Activated naive CD8-positive, alpha-beta T cell treated with anti-CD3 and anti-CD28 coated beads, Interleukin-2, amount 10 ng/mL, durations not matched to agents 7 days and 5 days (primary cell): ENCODE results near the gene NRGN. TPM values are rescaled to one million over a fixed set of nuclear protein-coding genes. Genes with fewer than 3 reads are reported as not detected.

Source experiments
- ATAC-seq: fragments of 150-1000 bp; cut with Tn5 transposase; one replicate; pipeline ENCODE4 v1.10.0; 2021; ENCODE audit warnings: low read depth, moderate library complexity
- POLR2A ChIA-PET: fragments of 350-600 bp; sonication (Branson Sonifier 250); formaldehyde crosslinking; loops from one replicate; lab custom pipeline; 2021; ENCODE audit warnings: antibody characterized with exemption; lab: Charles Lee
- DNase-seq: peaks from one replicate; pipeline ENCODE4 v3.0.0; 2021
- H3K27ac Mint-ChIP-seq: one replicate; pipeline ENCODE4 v1.8.0; 2022; ENCODE audit warnings: mild to moderate bottlenecking, mixed read lengths
- H3K27me3 Mint-ChIP-seq: one replicate; pipeline ENCODE4 v1.8.0; 2022; ENCODE audit warnings: mild to moderate bottlenecking, moderate library complexity, mixed read lengths
- H3K36me3 Mint-ChIP-seq: one replicate; pipeline ENCODE4 v1.8.0; 2021; ENCODE audit warnings: mild to moderate bottlenecking, mixed read lengths
- H3K4me1 Mint-ChIP-seq: one replicate; pipeline ENCODE4 v1.8.0; 2021; ENCODE audit warnings: mixed read lengths
- H3K4me3 Mint-ChIP-seq: one replicate; pipeline ENCODE4 v1.8.0; 2022; ENCODE audit warnings: mild to moderate bottlenecking, moderate library complexity, mixed read lengths
- H3K9me3 Mint-ChIP-seq: one replicate; pipeline ENCODE4 v1.8.0; 2021; ENCODE audit warnings: mixed read lengths
- total RNA-seq, 2 experiments: library from RNA; stranded (reverse); gene quantifications; one replicate each; pipeline ENCODE4 v1.2.3, GENCODE V29; 2021

NRGN gene
- total RNA-seq, result 1 to 10 TPM; 4.0 to 5.3 TPM

DNA sequence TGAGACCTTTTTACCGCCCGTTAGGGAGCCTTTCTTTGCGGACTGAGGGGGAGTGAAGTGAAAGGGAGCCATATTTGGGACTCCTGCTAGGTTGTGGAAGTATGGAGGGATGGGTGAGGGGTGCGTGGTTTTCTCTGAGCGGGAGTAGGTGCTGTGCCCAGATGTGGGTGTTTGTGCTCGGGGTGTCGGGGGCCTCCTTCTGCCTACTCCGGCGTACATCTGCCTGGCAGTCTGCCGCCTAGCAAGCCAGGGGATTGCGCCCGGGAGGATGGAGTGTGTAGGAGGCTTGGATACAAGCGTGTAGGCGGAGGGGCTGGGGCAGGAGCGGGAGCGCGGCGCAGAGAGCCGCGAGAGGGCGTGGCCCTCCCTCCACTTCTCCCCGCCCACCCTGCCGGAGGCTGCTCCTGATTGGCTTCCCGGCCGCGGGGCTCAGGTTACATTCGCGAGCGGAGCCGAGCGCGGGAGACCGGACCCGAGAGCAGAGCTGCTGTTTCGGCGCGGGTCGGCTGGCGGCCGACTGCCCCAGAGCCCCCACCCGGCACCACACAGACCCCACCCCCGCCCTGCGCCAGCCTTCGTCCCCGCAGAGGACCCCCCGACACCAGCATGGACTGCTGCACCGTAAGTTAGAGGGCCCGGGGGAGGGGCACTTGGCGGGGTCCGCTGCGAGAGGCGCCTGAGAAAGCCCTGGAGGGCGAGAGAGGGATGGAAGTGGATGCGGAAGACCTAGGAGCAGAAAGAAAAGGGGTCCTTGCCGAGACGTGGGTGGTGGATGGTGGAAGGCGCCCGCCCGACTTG is at the start of gene NRGN:
TSS of gene NRGN (plus strand) at position 464 of the 798 bp plus-strand sequence. CDS start at position 607, 143 bp downstream.
- POLR2A ChIA-PET, result interaction anchor here (0.6 to 2.4 kb wide), 3 partner anchors 22 to 66 kb away, joined by 3 to 11 read pairs (median 3); partner anchors contain the start of genes MSANTD2, SIAE and SPA17

DNA sequence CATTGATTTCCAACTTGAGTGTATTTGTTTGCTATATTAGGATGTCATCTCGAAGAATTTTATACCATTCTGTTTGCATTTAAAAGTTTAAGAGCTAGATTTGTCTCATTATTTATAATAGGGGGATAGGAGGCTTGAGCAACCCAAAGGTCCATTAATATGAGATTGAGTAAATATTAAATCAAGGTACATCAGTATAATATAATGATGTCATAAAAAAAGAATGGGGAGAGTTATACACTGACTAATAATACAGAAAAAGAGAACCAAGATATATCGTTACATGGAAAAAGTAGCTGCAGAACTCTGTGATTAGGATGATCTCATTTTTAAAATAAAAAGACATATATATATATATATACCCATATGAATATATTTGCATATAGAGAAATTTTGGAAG is 46.6 kb upstream of the NRGN start:
- Mint-ChIP-seq H3K27me3 (peaks cover 2% of the 10 kb centered on the region), H3K27ac (no peak overlapping the region), H3K36me3 (no peaks in the 10 kb centered on the region), H3K4me3 (no peak overlapping the region), H3K9me3 (no peaks in the 10 kb centered on the region), H3K4me1 (no peaks in the 10 kb centered on the region)
- no peak for ATAC-seq
- POLR2A ChIA-PET, result no interaction called here
- no peak for DNase-seq

More for the DNA sequence above, at the start of gene NRGN:
- H3K4me1 Mint-ChIP-seq, result peaks cover 20% of the 10 kb centered on the region
- H3K36me3 Mint-ChIP-seq, result no peaks in the 10 kb centered on the region
- peak within 1 kb of the TSS; percentile 8 for H3K27ac Mint-ChIP-seq
- ATAC-seq, result peak; percentile 96
- peaks cover 43% of the 10 kb centered on the region for H3K27me3 Mint-ChIP-seq
- peak; percentile 86 for DNase-seq
- H3K9me3 Mint-ChIP-seq, result no peaks in the 10 kb centered on the region
- H3K4me3 Mint-ChIP-seq, result peak within 1 kb of the TSS; percentile 70

DNA sequence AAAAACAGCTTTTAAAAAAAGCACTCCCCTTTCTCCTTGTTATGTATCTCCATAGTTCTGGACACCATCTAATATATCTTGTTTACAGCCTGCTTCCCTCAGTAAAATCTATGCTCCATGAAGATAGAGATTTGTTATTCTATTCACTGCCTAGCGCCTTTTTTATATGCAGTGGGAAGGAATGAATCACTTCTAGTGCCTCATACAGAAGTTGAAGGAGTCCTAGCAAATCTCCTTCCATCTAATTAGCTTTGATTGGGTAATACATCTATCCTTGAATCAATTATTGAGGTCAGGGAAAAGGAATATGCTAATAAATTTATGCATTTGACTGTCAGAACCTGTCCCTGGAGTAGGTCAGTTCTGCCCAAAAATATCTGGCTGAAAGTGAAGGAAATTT is 40.2 kb upstream of the NRGN start:
- Mint-ChIP-seq H3K9me3 (no peaks in the 10 kb centered on the region), H3K36me3 (no peaks in the 10 kb centered on the region), H3K4me1 (no peaks in the 10 kb centered on the region), H3K4me3 (no peak overlapping the region), H3K27ac (no peak overlapping the region), H3K27me3 (peaks cover 13% of the 10 kb centered on the region)
- no peak for ATAC-seq
- POLR2A ChIA-PET, result no interaction called here
- no peak for DNase-seq

DNA sequence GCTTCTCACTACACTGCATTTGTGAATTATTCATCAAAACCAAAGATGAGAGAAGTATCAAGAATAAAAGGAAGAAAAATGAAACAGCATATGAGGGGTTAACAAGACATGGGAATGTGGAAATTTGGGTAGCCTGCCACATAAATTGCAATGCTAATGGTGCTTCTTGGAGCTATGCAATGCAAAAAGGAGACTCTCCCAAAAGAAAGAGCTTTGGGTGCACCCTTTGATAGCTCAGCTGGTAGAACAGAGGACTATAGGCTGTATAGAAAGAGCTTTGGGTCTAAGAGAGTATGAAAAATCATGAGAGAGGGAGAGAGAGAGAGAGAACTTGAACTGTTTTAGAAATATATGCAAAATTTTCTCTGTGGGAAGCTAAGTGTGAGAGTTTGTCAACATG is 39.7 kb upstream of the NRGN start:
- H3K36me3 Mint-ChIP-seq, result no peaks in the 10 kb centered on the region
- H3K9me3 Mint-ChIP-seq, result no peaks in the 10 kb centered on the region
- H3K4me3 Mint-ChIP-seq, result no peak overlapping the region
- ATAC-seq (no peak), DNase-seq (no peak)
- H3K27ac Mint-ChIP-seq, result no peak overlapping the region
- H3K27me3 Mint-ChIP-seq, result peaks cover 13% of the 10 kb centered on the region
- POLR2A ChIA-PET, result no interaction called here
- no peaks in the 10 kb centered on the region for H3K4me1 Mint-ChIP-seq

DNA sequence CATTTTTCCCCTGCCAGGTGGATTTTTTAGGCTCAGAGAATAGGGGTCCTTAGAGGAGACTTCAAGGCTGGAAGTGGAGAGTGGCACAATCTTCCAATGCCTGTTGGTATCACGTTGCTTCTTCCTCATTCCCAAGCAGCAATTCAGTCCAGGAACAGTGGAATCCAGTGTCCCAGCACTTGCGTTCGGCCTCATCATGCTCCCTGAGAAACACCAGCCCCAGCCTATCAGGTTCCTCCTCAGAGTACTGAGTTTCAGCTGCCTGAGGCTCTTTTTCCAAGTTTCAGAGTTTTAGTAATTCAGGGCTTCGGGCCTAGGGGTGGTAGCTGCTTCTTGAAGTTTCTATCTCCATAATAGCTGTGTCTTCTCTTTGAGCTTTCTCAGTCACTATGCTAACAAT is 31.9 kb upstream of the NRGN start:
- Mint-ChIP-seq H3K27me3 (peaks cover 1% of the 10 kb centered on the region), H3K36me3 (no peaks in the 10 kb centered on the region), H3K4me3 (no peak overlapping the region), H3K9me3 (peaks cover 4% of the 10 kb centered on the region), H3K27ac (no peak overlapping the region), H3K4me1 (no peaks in the 10 kb centered on the region)
- no peak for DNase-seq
- ATAC-seq, result no peak
- POLR2A ChIA-PET, result no interaction called here

DNA sequence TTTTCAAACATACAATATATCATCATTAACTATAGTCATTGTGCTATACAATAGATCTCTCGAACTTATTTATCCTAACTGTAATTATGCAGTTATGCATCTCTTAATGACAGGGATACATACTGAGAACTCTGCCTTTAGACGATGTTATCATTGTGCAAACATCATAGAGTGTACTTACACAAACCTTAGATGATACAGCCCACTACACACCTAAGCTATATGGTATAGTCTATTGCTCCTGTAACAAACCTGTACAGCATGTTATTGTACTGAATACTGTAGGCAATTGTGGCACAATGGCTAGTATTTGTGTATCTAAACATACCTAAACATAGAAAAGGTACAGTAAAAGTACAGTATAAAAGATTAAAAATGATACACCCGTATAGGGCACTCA is 27.4 kb upstream of the NRGN start:
- Mint-ChIP-seq H3K9me3 (peaks cover 4% of the 10 kb centered on the region), H3K36me3 (no peaks in the 10 kb centered on the region), H3K27ac (no peak overlapping the region), H3K27me3 (peaks cover 16% of the 10 kb centered on the region), H3K4me1 (no peaks in the 10 kb centered on the region), H3K4me3 (no peak overlapping the region)
- POLR2A ChIA-PET, result no interaction called here
- ATAC-seq (no peak), DNase-seq (no peak)

DNA sequence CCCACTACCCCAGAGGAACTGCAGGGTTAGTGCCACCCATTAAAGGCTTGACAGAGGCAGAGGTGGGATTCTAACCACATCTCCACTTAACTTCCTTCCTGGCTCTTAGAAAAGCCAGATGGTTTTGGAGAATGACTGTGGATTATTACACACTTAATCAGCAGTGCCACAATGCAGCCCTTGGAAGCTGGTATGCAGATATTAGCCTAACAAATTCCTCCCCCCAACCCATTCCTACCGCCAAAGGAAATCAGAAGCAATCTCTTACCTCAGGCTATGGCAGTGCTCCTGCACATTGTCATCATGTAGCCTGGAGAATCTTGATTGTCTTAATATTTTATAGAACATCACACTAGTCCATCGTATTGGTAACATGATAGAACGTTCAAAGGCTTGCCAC is 23.2 kb upstream of the NRGN start:
- POLR2A ChIA-PET, result interaction anchor here (1.4 kb wide), 1 partner anchor 43 kb away, joined by 8 read pairs; the partner anchor contains the start of genes SIAE and SPA17
- no peak for ATAC-seq
- no peak overlapping the region for H3K27ac Mint-ChIP-seq
- DNase-seq, result no peak
- H3K9me3 Mint-ChIP-seq, result no peaks in the 10 kb centered on the region
- no peaks in the 10 kb centered on the region for H3K36me3 Mint-ChIP-seq
- H3K27me3 Mint-ChIP-seq, result peaks cover 44% of the 10 kb centered on the region
- peaks cover 8% of the 10 kb centered on the region for H3K4me1 Mint-ChIP-seq
- H3K4me3 Mint-ChIP-seq, result no peak overlapping the region

DNA sequence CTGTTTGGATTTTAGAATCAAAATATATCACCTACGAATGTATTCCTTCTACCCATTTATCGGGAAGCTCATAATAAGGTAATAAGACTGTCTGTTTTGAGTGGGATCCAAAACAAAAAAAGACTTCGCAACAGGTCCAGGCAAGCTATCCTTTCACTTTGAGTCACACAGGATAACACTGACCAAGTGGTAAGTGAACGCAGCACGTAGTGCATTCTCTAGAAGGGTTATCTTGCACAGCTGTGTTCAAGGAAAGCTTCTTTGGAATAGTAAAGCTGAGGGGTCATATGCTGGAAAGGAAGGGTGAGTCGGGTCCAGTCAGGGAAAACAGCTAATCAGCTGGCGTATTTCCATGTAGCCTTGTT is 22.3 kb upstream of the NRGN start:
- no peaks in the 10 kb centered on the region for H3K9me3 Mint-ChIP-seq
- POLR2A ChIA-PET, result interaction anchor here (1.4 kb wide), 1 partner anchor 44 kb away, joined by 8 read pairs; the partner anchor contains the start of genes SIAE and SPA17
- ATAC-seq (no peak), DNase-seq (no peak)
- peaks cover 46% of the 10 kb centered on the region for H3K27me3 Mint-ChIP-seq
- no peak overlapping the region for H3K27ac Mint-ChIP-seq
- H3K36me3 Mint-ChIP-seq, result no peaks in the 10 kb centered on the region
- peak overlapping the region; percentile 75 for H3K4me3 Mint-ChIP-seq
- peaks cover 8% of the 10 kb centered on the region for H3K4me1 Mint-ChIP-seq

DNA sequence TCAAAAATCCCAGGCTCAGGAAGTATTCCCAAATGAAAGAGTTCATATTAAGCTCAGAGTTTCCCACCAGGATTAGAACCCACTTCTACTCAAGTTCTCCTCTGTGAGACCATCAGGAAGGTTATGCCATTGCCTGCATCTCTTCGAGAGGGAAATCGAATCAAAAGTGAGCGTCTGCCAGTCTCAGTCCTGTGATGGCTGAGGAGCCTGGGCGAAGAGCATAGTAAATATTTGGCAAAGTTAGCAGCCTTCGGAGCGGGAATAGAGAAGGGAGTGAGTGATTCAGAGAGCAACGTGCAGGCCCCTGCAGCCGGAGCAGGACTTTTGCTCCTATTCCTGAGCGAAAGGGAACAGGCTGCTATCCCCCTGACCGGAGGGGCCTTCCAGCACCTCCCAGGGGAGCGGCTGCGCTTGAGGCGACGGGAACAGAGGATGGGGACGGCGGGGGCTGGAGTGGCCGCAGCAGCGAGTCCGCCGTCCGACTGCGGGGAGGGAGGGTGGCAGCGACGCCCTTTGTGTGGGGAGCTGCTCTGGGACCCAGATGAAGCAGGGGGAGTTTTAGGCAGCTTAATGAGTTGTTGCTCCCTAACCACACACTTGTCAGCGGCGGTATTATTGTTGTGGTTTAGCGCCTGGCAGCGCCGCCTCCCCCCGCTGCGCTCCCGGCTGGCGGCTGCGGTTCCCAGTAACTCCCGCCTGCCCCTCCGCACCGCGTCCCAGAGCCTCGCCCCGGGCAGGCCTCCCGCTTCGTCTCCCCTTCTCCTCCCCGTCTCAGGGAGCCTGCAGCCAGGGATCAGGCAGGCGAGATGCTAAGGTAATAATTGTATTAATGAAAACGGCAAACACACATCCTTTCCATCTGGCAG is 21.7 kb upstream of the NRGN start:
- Mint-ChIP-seq H3K9me3 (no peaks in the 10 kb centered on the region), H3K27ac (no peak overlapping the region), H3K4me1 (peaks cover 12% of the 10 kb centered on the region), H3K36me3 (no peaks in the 10 kb centered on the region), H3K27me3 (peaks cover 52% of the 10 kb centered on the region), H3K4me3 (peak overlapping the region; percentile 75)
- DNase-seq (no peak), ATAC-seq (peak; percentile 39)
- POLR2A ChIA-PET, result interaction anchor here (1.4 kb wide), 1 partner anchor 44 kb away, joined by 8 read pairs; the partner anchor contains the start of genes SIAE and SPA17

DNA sequence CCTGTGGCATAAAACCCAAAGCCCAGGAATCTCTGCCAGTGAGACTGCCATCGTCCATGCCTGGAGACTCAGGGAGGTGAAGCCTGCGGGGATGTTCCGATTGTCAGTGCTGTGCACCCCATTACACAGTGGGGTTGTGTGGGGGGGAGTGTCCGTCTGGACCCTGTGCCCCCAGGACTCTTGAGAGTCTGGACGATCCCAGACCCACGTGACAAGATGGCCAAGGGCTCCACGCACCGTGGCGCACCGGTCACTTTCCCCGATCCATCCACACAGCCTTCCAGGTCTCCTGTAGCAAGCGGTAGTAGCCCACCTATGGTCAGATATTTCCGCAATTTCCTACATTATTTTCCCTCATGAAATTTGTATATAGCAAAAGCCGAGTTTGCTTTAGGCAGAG is 20.9 kb upstream of the NRGN start:
- no peaks in the 10 kb centered on the region for H3K36me3 Mint-ChIP-seq
- ATAC-seq (no peak), DNase-seq (no peak)
- H3K4me1 Mint-ChIP-seq, result peaks cover 12% of the 10 kb centered on the region
- H3K4me3 Mint-ChIP-seq, result no peak overlapping the region
- no peaks in the 10 kb centered on the region for H3K9me3 Mint-ChIP-seq
- POLR2A ChIA-PET, result no interaction called here
- no peak overlapping the region for H3K27ac Mint-ChIP-seq
- H3K27me3 Mint-ChIP-seq, result peaks cover 60% of the 10 kb centered on the region

DNA sequence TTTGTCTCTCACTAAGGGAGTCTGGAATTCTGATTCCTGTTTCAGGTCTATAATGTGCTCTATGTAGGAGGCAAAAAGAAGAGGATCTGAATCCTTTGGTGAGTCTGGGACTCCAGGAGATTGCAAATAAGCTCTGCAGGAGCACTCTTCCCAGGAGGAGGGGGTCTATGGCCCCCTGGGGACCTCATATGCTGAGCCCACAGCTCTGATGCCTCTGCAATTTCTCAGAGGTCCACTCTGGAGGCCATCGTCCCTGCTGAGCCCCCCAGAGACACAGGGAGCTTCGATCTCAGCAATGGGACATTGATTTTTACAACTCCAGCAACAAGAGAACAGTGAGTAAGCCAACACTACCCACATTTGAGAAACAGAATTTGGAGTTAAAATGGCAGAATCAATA is 20.2 kb upstream of the NRGN start:
- ATAC-seq, result no peak
- Mint-ChIP-seq H3K9me3 (no peaks in the 10 kb centered on the region), H3K4me1 (peaks cover 14% of the 10 kb centered on the region), H3K36me3 (no peaks in the 10 kb centered on the region), H3K27ac (no peak overlapping the region), H3K27me3 (peaks cover 62% of the 10 kb centered on the region), H3K4me3 (no peak overlapping the region)
- POLR2A ChIA-PET, result no interaction called here
- DNase-seq, result no peak

DNA sequence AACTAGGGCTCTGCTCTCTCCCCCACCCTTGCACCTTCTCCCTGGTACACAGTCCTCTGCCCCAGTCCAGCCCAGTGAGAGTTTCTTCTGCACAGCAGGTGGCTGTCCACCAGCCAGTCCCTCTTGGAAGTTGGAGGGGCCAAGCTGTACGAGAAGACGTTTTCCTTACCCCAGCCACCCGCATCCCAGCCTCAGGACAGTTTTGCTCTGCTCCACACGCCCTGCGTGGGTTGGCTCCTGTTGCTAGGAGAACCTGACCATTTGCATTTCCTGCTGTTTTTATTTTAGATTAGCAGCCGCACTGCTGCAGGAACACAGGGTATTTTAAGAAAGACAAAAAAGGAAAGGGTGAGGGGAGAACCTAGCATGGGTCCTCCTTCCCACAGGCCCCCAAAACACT is 17.6 kb upstream of the NRGN start:
- Mint-ChIP-seq H3K36me3 (no peaks in the 10 kb centered on the region), H3K9me3 (no peaks in the 10 kb centered on the region), H3K27ac (no peak overlapping the region), H3K4me1 (peaks cover 18% of the 10 kb centered on the region), H3K4me3 (no peak overlapping the region), H3K27me3 (peaks cover 62% of the 10 kb centered on the region)
- no peak for DNase-seq
- POLR2A ChIA-PET, result no interaction called here
- no peak for ATAC-seq

DNA sequence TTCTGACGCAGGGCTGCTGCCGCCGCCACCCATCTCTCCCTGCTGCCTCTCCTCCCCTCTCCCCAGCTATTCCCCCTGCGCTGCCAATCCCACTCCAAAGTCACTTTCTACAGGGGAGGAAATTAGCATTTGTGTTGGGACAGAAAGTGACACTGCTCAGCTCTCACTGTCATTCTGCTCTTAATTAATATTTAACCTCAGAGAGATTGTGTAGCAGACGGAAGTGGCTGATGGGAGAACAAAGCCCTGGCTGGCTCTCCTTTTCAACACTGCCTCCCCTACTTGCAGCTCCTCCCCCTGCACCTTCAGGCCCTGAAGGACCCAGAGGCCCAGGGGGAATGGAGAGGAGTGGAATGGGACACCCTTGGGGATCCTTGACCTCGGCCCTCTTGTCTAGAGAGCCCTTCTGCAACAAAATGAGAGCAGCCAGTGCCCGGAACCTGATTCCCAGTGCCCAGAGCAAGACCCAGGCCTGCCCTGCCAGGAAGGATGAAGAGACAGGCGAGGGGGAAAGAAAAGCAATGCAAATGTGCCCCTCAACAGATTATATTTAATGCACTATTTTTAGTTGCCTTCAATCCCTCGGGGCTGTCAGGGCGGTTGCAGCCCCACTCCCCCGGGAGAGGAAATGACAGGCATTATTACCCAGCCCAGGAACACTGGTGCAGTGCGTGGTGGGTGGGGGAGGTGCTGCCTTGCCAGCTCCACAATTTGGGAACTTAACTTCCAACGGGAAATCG is 14.6 kb upstream of the NRGN start:
- Mint-ChIP-seq H3K27ac (no peak overlapping the region), H3K4me3 (no peak overlapping the region), H3K36me3 (no peaks in the 10 kb centered on the region), H3K9me3 (no peaks in the 10 kb centered on the region), H3K4me1 (peaks cover 10% of the 10 kb centered on the region), H3K27me3 (peaks cover 41% of the 10 kb centered on the region)
- no peak for DNase-seq
- POLR2A ChIA-PET, result interaction anchor here (0.5 kb wide), 1 partner anchor 41 kb away, joined by 3 read pairs; no protein-coding TSS in a partner anchor
- no peak for ATAC-seq
